ENCODE measurements around the gene TGFBR3L.

DNA sequence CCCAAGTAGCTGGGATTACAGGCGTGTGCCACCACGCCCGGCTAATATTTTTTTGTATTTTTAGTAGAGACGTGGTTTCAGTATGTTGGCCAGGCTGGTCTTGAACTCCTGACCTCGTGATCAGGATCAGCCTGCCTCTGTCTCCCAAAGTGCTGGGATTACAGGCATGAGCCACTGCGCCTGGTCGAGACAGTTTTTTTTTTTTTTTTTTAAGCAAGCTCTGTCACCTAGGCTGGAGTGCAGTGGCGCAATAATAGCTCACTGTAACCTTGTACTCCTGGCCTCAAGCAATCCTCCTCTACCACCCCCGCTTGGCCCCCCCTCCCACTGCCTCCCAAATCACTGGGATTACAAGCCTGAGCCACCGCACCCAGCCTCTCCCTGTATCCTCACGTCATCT lies 17.3 kb upstream of the TGFBR3L start:
- TF ChIP-seq, protein P1, sequence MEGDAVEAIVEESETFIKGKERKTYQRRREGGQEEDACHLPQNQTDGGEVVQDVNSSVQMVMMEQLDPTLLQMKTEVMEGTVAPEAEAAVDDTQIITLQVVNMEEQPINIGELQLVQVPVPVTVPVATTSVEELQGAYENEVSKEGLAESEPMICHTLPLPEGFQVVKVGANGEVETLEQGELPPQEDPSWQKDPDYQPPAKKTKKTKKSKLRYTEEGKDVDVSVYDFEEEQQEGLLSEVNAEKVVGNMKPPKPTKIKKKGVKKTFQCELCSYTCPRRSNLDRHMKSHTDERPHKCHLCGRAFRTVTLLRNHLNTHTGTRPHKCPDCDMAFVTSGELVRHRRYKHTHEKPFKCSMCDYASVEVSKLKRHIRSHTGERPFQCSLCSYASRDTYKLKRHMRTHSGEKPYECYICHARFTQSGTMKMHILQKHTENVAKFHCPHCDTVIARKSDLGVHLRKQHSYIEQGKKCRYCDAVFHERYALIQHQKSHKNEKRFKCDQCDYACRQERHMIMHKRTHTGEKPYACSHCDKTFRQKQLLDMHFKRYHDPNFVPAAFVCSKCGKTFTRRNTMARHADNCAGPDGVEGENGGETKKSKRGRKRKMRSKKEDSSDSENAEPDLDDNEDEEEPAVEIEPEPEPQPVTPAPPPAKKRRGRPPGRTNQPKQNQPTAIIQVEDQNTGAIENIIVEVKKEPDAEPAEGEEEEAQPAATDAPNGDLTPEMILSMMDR (IDR thresholded peaks at IDR 0.05), result no peak
- no peak for TF ChIP-seq ZFX (IDR thresholded peaks at IDR 0.05; ENCODE audit: borderline replicate concordance)

Measured in 22Rv1 (cell line).